Measurements from ENCODE around the gene SOWAHA.

- no peak for TF ChIP-seq EZH2 (IDR thresholded peaks at IDR 0.05; ENCODE audit: borderline replicate concordance, low read length)
- TF ChIP-seq CTCF (IDR thresholded peaks at IDR 0.05; ENCODE audit: low read length): no peak
Measured at GRCh38 chr5:132782101-132782500, 31.0 kb upstream of the SOWAHA start.
